ENCODE results near the gene CCDC152. TPM values are rescaled to one million over a fixed set of nuclear protein-coding genes. Genes with fewer than 3 reads are reported as not detected.

CCDC152 gene
- total RNA-seq, 1 donor from 2014 or later = not detected

- no peaks in the 10 kb centered on the region for H3K4me1 Mint-ChIP-seq (ENCODE audit: unreplicated experiment)
- H3K4me3 Mint-ChIP-seq (ENCODE audit: unreplicated experiment) = no peak overlapping the region
- TF ChIP-seq CTCF (IDR thresholded peaks at IDR 0.05) = no peak
- no peak overlapping the region for H3K27ac Mint-ChIP-seq (ENCODE audit: unreplicated experiment)
- no peaks in the 10 kb centered on the region for H3K36me3 Mint-ChIP-seq (ENCODE audit: unreplicated experiment)
- no peaks in the 10 kb centered on the region for H3K9me3 Mint-ChIP-seq (ENCODE audit: unreplicated experiment)
- no peak for DNase-seq (ENCODE audit: extremely low spot score, unreplicated experiment)
- H3K27me3 Mint-ChIP-seq (ENCODE audit: unreplicated experiment) = peaks cover 13% of the 10 kb centered on the region
These were observed 50.2 kb downstream of the CCDC152 start for GRCh38 chr5:42806701-42807262.

GRCh38 chr5:42807722-42808447, 51.3 kb downstream of the CCDC152 start:
- H3K4me3 Mint-ChIP-seq (ENCODE audit: unreplicated experiment) = no peak overlapping the region
- H3K4me1 Mint-ChIP-seq (ENCODE audit: unreplicated experiment) = peaks cover 2% of the 10 kb centered on the region
- no peak overlapping the region for H3K27ac Mint-ChIP-seq (ENCODE audit: unreplicated experiment)
- H3K9me3 Mint-ChIP-seq (ENCODE audit: unreplicated experiment) = no peaks in the 10 kb centered on the region
- no peak for TF ChIP-seq CTCF (IDR thresholded peaks at IDR 0.05)
- peaks cover 13% of the 10 kb centered on the region for H3K27me3 Mint-ChIP-seq (ENCODE audit: unreplicated experiment)
- no peaks in the 10 kb centered on the region for H3K36me3 Mint-ChIP-seq (ENCODE audit: unreplicated experiment)
- no peak for DNase-seq (ENCODE audit: extremely low spot score, unreplicated experiment)

- Mint-ChIP-seq H3K4me3 (ENCODE audit: unreplicated experiment) (no peak overlapping the region), H3K36me3 (ENCODE audit: unreplicated experiment) (no peaks in the 10 kb centered on the region), H3K4me1 (ENCODE audit: unreplicated experiment) (peaks cover 3% of the 10 kb centered on the region), H3K9me3 (ENCODE audit: unreplicated experiment) (no peaks in the 10 kb centered on the region), H3K27me3 (ENCODE audit: unreplicated experiment) (peaks cover 13% of the 10 kb centered on the region), H3K27ac (ENCODE audit: unreplicated experiment) (no peak overlapping the region)
- DNase-seq (ENCODE audit: extremely low spot score, unreplicated experiment) = no peak
- no peak for TF ChIP-seq CTCF (IDR thresholded peaks at IDR 0.05)
These were observed 52.4 kb downstream of the CCDC152 start for GRCh38 chr5:42808888-42809611.

- Mint-ChIP-seq H3K4me3 (ENCODE audit: unreplicated experiment) (peak overlapping the region; percentile 62), H3K9me3 (ENCODE audit: unreplicated experiment) (no peaks in the 10 kb centered on the region)
These were observed 54.4 kb downstream of the CCDC152 start for GRCh38 chr5:42810834-42811590.

More at GRCh38 chr5:42810834-42811590, 54.4 kb downstream of the CCDC152 start:
- H3K27me3 Mint-ChIP-seq (ENCODE audit: unreplicated experiment) = peaks cover 14% of the 10 kb centered on the region
- H3K4me1 Mint-ChIP-seq (ENCODE audit: unreplicated experiment) = peaks cover 3% of the 10 kb centered on the region
- TF ChIP-seq CTCF (IDR thresholded peaks at IDR 0.05) = no peak
- no peak for DNase-seq (ENCODE audit: extremely low spot score, unreplicated experiment)
- H3K36me3 Mint-ChIP-seq (ENCODE audit: unreplicated experiment) = no peaks in the 10 kb centered on the region
- no peak overlapping the region for H3K27ac Mint-ChIP-seq (ENCODE audit: unreplicated experiment)

Measured in osteocyte (in vitro differentiated cells).